NCI-H2227 (cell line): ENCODE data around the gene SPTAN1.
"Not testable (repeated sequence)": the region's sequence is repeated elsewhere in the genome, so short reads cannot be mapped to it uniquely, and the experiment has no call there.

Experiments used
- DNase-seq: peaks from one replicate; lab custom pipeline; 2025; ENCODE audit not compliant: unreplicated experiment; lab: John Stamatoyannopoulos, UW

The SPTAN1 gene

GRCh38 chr9:128631636-128632035 lies 79.2 kb downstream of the SPTAN1 start:
- DNase-seq, result no peak

DNA sequence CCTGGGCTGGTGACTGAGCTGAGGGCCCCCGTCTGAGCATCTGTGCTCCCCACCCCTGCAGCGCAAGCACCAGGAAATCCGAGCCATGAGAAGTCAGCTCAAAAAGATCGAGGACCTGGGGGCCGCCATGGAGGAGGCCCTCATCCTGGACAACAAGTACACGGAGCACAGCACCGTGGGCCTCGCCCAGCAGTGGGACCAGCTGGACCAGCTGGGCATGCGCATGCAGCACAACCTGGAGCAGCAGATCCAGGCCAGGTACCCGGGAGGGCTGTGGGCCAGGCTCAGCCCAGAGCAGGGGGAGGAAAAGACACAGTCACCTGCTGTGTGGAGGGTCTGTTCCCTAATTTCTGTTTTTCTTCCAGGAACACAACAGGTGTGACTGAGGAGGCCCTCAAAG lies 79.7 kb downstream of the SPTAN1 start:
- DNase-seq, result no peak

- DNase-seq, result no peak
These were observed 80.1 kb downstream of the SPTAN1 start for GRCh38 chr9:128632486-128632885.

GRCh38 chr9:128633057-128633456 lies 80.7 kb downstream of the SPTAN1 start:
- no peak for DNase-seq

DNA sequence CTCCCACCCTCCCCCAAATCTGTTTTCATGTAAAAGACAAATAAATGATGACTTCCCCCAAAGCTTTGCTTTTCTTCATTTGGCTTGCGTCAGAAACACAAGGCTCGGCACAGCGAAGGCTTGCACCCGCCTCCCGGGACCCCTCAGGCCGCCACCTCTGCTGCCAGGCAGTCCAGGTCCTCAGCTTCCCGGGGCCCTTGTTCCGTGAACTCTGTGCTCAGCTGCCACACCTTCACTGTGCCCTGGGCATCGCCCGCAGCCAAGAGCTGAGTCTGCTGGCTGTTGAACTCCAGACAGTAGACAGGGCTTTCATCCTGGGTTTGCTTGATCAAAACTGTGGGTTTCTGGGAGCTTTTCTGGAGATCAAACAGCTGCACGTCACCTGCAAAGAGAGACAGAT lies 81.2 kb downstream of the SPTAN1 start:
- DNase-seq, result no peak

GRCh38 chr9:128634111-128634510 lies 81.7 kb downstream of the SPTAN1 start:
- no peak for DNase-seq

DNA sequence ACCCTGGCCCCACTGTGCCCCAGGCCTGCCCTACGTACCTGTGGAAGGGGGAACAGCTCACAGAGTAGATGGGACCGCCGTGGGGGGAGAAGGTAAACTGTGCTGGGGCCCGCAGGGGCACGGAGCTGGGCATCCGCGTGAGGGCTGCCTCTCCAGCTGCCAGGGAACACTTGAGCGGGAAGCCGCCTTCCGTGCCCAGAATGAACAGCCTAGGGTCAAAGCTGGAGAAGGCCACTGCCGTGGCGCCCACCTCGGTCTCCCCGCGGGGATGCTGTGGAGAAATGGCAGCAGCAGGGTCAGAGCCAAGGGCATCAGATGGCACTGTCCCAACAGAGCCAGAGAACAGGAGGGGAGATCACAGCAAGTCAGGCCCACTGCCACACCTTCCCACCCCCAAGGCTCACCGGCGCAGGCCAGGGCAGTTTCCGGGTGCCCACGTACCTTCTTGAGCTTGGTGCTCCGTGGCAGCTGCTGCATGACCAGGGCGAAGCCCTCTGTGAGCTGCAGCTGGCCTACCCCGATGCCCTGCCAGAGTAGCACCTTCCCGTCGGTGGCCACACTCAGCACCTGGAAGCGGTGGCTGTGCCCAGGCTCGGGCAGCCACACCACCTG lies 82.4 kb downstream of the SPTAN1 start:
- DNase-seq, result no peak

- DNase-seq, result peak; percentile 46
These were observed 83.1 kb downstream of the SPTAN1 start for GRCh38 chr9:128635266-128636023.

DNA sequence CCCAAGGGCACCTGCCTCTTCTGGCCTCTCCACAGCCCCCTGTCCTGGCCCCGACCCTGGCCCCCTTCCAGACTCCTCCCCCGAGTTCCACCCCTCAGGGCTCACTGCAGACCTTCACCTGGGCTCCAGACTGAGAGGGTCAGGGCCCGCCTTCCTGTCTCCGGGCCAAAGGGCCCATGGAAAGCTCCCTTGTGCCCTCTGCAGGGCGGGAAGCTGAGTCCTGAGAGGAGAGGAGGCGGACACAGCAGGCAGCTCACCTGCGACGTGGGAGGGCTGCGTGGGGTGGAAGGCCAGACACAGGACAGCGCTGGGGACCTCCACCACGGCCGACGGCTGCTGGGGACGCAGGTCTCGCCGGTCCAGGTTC lies 83.6 kb downstream of the SPTAN1 start:
- DNase-seq, result no peak

GRCh38 chr9:128636556-128637530 lies 84.5 kb downstream of the SPTAN1 start:
- DNase-seq, result no peak

DNA sequence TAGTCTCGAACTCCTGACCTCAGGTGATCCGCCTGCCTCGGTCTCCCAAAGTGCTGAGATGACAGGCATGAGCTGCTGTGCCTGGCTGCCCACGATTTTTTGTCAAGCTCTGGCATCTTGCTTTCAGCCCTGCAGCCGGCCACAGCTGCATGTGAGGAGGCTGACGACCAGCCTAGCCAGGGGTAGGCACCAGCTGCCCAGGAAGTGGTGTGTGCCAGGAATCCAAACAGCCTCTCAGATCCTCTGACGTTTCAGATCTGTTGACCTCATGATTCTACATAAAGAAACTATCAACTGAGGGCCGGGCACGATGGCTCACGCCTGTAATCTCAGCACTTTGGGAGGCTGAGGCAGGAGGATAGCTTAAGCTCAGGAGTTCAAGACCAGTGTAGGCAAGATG lies 85.3 kb downstream of the SPTAN1 start:
- DNase-seq, result no peak

GRCh38 chr9:128638580-128638979 lies 86.2 kb downstream of the SPTAN1 start:
- no peak for DNase-seq

DNA sequence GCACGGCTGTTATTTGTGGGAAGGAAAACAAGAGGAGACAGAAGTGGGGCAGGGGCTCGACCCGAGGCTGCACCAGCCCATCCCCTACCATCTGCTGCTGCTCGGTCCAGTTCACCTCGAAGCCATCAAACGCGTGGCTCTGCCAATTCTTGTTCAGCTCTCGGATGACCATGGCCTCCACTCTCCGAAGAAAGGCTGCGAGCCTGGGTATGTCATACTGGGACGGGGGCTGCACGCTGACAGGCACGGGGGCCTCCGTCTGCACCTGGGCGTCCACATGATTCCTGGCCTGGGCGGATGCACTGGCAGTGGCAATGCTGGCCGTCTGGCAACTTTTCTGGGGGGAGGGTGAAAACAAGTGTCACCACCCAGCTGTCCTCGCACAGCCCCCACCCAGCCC lies 88.2 kb downstream of the SPTAN1 start:
- no peak for DNase-seq

- DNase-seq, result no peak
These were observed 90.4 kb downstream of the SPTAN1 start for GRCh38 chr9:128642675-128643245.

GRCh38 chr9:128643519-128644300 lies 91.3 kb downstream of the SPTAN1 start:
- DNase-seq, result no peak

- not testable (repeated sequence) for DNase-seq
These were observed 95.8 kb downstream of the SPTAN1 start for GRCh38 chr9:128648206-128648605.

- no peak for DNase-seq
These were observed 99.4 kb downstream of the SPTAN1 start for GRCh38 chr9:128651798-128652197.

GRCh38 chr9:128653908-128654307 lies 101.5 kb downstream of the SPTAN1 start:
- no peak for DNase-seq

DNA sequence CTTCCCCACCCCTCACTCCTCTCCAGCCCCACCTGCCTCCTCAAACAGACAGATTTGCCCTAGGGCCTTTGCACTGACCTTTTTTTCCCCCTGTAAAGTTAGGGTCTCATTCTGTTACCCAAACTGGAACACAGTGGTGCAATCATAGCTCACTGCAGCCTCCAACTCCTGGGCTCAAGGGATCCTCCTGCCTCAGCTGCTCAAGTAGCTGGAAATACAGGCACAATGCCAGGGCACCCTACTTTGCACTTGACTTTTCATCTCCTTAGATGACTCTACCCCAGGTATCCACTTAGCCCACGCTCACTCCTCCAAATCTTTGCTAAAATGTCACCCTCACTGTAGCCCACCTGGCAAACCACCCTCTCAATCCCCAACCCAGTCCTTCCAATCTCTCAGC lies 102.1 kb downstream of the SPTAN1 start:
- DNase-seq, result no peak
